ENCODE results near the gene MAP3K20. TPM values are rescaled to one million over a fixed set of nuclear protein-coding genes. Genes with fewer than 3 reads are reported as not detected.
"Not testable (repeated sequence)": the region's sequence is repeated elsewhere in the genome, so short reads cannot be mapped to it uniquely, and the experiment has no call there.

The MAP3K20 gene
- total and polyA plus RNA-seq, 7 donors: 41.8 to 533 (median 366) TPM

GRCh38 chr2:173252581-173252980 is 176.9 kb downstream of the MAP3K20 start:
- intact Hi-C loops (cut with DNase I): no loop called here
- Histone ChIP-seq H3K36me3 (ENCODE audit: insufficient read depth in 1 of 2, low read depth in 1 of 2) (no peaks in the 10 kb centered on the region), H3K27ac (no peak overlapping the region), H3K27me3 (ENCODE audit: insufficient read depth in 3 of 3, low read length in 2 of 3) (no peaks in the 10 kb centered on the region), H3K4me1 (no peaks in the 10 kb centered on the region), H3K9me3 (no peaks in the 10 kb centered on the region), H3K4me3 (no peak overlapping the region)
- DNase-seq (no peak), ATAC-seq (no peak)
- WGBS, 3 donors: 89 to 93% (median 90%) methylated on average over 5 of the region's 5 CpGs
- TF ChIP-seq CTCF (IDR thresholded peaks at IDR 0.05): no peak

DNA sequence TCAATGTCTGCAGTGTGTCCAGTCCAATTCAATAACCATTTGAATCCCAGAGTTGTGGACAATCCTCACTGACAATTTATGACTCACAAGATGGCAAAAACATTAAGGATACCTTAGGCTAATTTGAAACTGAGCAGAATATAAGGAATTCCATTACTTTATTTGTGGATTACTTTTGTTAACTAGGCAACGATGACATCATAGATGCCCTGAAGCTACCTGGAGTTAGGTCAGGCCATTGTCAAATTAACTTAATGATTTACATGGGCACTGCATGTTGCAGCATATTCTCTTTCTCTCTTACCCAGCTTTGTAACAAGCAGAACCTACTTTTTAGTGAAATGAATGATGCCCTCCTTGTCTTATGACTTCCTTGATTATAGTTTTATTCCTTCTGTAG is 179.0 kb downstream of the MAP3K20 start:
- H3K27ac ChIP-seq: no peak overlapping the region
- no peak for TF ChIP-seq CTCF (IDR thresholded peaks at IDR 0.05)
- no peak for ATAC-seq
- H3K4me1 ChIP-seq: no peaks in the 10 kb centered on the region
- DNase-seq: no peak
- no peaks in the 10 kb centered on the region for H3K9me3 ChIP-seq
- intact Hi-C loops (cut with DNase I): no loop called here
- WGBS, 3 donors: 97 to 100% (median 99%) methylated on average over 1 of the region's 1 CpG
- H3K36me3 ChIP-seq (ENCODE audit: insufficient read depth in 1 of 2, low read depth in 1 of 2): peaks cover 0 to 13% of the 10 kb centered on the region in 2 donors
- no peak overlapping the region for H3K4me3 ChIP-seq
- H3K27me3 ChIP-seq (ENCODE audit: insufficient read depth in 3 of 3, low read length in 2 of 3): no peaks in the 10 kb centered on the region

GRCh38 chr2:173258701-173259100 is 183.1 kb downstream of the MAP3K20 start:
- peaks cover 0 to 32% of the 10 kb centered on the region in 2 donors for H3K36me3 ChIP-seq (ENCODE audit: insufficient read depth in 1 of 2, low read depth in 1 of 2)

DNA sequence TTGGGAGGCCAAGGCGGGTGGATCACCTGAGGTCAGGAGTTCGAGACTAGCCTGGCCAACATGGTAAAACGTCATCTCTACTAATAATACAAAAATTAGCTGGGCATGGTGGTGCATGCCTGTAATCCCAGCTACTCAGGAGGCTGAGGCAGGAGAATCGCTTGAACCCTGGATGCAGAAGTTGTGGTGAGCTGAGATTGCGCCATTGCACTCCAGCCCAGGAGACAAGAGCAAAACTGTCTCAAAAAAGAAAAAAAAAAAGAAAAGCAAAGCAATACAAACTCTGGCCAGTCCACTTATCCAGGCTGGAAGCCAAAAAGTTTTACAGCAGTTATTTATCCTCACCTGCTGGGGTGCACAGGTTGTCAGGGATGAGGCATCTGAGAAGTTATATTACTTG is 186.7 kb downstream of the MAP3K20 start:
- H3K4me1 ChIP-seq; intact Hi-C loops (cut with DNase I); H3K27ac ChIP-seq; H3K27me3 ChIP-seq (ENCODE audit: insufficient read depth in 3 of 3, low read length in 2 of 3); ATAC-seq; H3K4me3 ChIP-seq; H3K9me3 ChIP-seq; DNase-seq: not testable (repeated sequence)
- 95 to 97% (median 96%) methylated on average over 5 of the region's 5 CpGs for WGBS, 3 donors
- H3K36me3 ChIP-seq (ENCODE audit: insufficient read depth in 1 of 2, low read depth in 1 of 2): peaks cover 0 to 49% of the 10 kb centered on the region in 2 donors

More at GRCh38 chr2:173258701-173259100, 183.1 kb downstream of the MAP3K20 start:
- H3K4me3 ChIP-seq: no peak overlapping the region
- no peaks in the 10 kb centered on the region for H3K27me3 ChIP-seq (ENCODE audit: insufficient read depth in 3 of 3, low read length in 2 of 3)
- ATAC-seq (no peak), DNase-seq (no peak)
- no peak overlapping the region for H3K27ac ChIP-seq
- no peaks in the 10 kb centered on the region for H3K9me3 ChIP-seq
- no peak for TF ChIP-seq CTCF (IDR thresholded peaks at IDR 0.05)
- H3K4me1 ChIP-seq: no peaks in the 10 kb centered on the region
- 93 to 94% (median 93%) methylated on average over 4 of the region's 4 CpGs for WGBS, 3 donors
- intact Hi-C loops (cut with DNase I): no loop called here

DNA sequence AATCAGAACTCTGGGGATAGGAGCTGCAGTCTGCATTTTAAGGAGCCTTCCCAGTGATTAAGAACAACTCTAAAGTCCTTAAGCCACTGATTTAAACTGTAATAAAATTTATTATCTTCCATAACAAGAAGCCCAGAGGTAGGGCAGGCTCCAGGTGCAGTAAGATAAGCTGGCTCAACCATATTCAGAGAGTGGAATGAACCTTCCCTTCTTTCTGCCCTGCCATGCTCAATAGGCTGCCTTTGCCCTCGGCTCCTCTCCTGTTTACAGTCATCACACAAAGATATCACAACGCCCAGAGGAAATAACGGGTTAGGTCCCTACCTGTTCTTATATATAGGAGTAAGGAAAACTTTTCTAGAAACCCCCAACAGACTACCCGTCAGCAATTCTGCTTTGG is 188.5 kb downstream of the MAP3K20 start:
- peaks cover 0 to 42% of the 10 kb centered on the region in 2 donors for H3K36me3 ChIP-seq (ENCODE audit: insufficient read depth in 1 of 2, low read depth in 1 of 2)

More for the DNA sequence above, 188.5 kb downstream of the MAP3K20 start:
- Histone ChIP-seq H3K27me3 (ENCODE audit: insufficient read depth in 3 of 3, low read length in 2 of 3) (no peaks in the 10 kb centered on the region), H3K9me3 (no peaks in the 10 kb centered on the region), H3K27ac (no peak overlapping the region), H3K4me3 (no peak overlapping the region), H3K4me1 (no peaks in the 10 kb centered on the region)
- intact Hi-C loops (cut with DNase I): no loop called here
- 84 to 95% (median 88%) methylated on average over 4 of the region's 4 CpGs for WGBS, 3 donors
- DNase-seq (no peak), ATAC-seq (no peak)
- no peak for TF ChIP-seq CTCF (IDR thresholded peaks at IDR 0.05)
